Midbrain (tissue), 1 donor: ENCODE measurements around the gene C1orf226.
A peak's percentile ranks its signal among the peaks of the same experiment; 100 is the strongest.
"Not testable (repeated sequence)": the region's sequence is repeated elsewhere in the genome, so short reads cannot be mapped to it uniquely, and the experiment has no call there.

Experiments
- DNase-seq: peaks from one replicate; lab custom pipeline; 2025; lab: John Stamatoyannopoulos, UW

Gene C1orf226, protein sequence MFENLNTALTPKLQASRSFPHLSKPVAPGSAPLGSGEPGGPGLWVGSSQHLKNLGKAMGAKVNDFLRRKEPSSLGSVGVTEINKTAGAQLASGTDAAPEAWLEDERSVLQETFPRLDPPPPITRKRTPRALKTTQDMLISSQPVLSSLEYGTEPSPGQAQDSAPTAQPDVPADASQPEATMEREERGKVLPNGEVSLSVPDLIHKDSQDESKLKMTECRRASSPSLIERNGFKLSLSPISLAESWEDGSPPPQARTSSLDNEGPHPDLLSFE

DNA sequence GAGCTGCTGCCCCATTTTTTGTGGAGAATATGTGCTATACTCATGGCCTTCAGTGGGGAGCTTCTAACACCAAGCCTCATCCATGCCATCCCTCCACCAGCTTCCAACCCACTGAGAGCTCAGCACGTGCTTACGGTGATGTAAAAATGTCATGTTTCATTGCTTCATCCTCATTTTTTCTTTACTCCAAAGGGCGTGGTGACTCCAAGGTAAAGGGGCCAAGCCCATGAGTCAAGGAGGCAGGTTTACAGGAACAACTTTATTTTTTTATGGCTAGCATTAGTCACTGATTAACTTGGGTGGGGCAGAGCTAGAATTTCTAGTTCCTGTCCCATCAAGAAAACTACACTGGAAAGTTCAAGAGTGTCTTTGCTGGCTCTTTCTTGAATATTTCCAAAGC, at the start of gene C1orf226:
Gene C1orf226, plus strand, starts transcription at position 346 of the 400 bp plus-strand sequence. CDS start 174 bp downstream, outside the sequence.
- no peak for DNase-seq

DNA sequence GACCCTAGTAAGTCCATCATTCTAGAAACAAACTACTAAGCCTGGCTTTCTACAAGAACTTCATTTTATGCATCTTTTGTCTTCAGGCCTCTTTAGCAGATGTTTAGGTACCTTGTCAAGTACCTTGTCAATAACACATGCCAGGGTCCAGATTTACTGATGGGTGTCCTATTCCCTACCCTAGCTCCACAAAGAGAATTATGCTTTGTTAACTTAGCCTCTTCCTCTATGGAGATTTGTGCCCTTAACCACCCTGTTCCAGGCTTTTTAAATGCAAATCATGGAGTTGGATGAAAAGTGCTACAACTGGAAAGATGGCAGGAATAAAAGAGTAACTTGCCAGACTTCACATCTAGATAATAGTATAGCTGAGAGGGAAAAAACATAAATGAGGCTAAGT, 47.5 kb upstream of the C1orf226 start:
- no peak for DNase-seq

DNA sequence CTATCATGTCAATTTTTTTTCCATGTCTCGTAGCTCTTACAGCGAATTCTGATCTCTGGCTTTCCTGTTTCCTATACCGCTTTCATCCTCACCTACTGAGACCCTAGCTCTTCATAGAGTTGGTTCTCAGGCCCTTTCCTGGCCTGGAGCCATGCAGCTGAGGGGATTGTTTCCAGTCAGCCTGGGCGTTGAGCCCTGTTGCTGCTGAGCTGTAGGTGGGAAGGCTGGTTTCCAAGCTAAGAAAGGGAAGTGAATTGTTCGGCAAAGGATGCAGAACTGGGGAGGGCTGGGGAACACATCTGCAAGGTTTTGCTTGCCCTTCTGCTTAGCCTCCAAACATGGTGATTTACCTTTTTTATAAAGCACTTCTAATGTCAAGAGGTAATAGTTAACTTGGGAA, 46.4 kb upstream of the C1orf226 start:
- peak; percentile 27 for DNase-seq

DNA sequence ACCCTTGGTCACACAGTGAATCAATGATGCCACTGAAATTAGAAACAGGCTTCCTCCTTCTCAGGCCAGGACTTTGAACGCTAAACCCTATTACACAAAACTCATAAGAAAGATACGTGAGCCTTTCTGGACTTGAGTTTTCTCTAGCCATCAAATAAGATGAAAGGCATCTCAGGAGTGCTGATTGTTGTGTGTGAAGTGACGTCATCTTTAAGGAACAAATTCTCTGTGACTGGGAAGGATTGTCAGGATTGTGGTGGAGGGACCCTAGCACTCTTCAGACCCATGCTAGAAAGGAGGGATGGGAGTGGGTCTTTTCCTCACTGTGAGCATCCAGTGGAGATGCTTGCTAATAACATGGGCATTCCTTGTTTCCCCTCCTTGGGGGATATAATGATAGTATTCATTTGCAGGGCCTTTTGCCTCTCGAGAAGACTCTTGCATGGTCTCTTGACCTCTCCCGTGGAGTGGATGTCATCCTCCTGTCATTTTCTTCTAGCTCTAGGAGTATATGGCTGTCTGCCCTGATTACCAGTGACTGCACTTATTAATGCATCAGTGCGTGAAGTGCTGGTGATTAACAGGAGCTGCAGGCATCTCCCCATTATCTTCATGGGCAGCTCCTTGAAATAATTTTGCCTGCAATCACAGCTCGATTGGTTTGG, 44.8 kb upstream of the C1orf226 start:
- DNase-seq = no peak

DNA sequence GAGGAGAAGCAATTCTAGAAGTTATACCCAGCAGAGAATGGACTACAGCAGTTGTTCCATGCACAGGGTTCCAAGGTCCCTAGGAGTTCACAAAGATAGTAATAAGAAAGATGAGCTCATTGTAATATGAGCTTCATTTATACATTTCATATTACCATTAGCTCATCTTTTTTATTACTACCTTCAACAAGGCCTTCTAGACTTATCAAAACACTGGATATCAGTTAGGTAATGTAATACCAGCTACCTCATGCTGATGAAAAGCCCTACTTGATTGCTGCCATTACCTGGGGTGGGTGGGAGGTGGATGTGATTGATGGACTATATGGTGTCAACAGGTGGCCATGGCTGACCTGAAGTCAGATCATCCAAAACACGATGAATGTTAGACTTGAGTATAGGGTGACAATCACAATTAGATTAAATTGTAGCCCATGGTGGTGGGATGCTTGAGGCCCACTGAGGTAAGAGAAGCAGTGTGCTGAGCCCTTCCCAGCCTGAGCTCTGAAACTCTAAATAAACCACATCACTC, 39.0 kb upstream of the C1orf226 start:
- DNase-seq = no peak

DNA sequence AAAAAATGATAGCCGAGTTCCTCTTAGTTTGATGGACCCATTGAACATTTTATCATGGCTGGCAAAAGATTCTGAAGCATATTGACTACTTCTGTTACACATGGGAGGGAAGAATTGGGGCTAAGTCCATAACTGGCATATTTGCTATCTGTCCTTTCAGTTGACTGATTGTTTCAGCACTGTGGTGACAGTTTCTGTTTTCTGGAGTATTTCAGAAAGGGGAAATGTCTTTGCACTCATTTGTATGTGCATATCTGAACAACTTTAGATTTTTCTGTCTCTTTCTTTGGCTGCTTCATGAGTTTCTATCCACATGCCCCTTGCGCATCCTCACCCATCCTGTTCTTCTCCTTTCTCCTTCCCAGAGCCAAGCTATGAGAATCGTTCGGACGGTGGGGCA, 38.1 kb upstream of the C1orf226 start:
- no peak for DNase-seq

DNA sequence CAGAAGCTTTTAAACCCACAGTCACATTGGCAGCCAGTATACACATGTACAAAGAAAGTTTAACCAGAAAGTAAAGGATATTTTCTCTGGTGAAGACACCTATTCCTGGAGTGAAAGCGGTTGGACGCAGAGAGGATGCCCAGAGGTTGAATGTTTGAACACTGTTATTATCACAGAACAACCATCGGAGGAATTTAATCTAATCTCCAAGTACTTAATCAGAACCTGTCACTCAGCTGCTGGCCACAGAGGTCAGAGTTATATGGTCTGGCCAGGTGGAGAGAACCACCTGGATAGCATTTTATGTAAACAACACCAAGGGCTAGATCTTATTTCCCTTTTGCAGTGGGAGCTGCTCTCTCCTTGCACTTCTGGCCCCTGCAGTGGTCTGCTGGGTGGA, 34.2 kb upstream of the C1orf226 start:
- no peak for DNase-seq

DNA sequence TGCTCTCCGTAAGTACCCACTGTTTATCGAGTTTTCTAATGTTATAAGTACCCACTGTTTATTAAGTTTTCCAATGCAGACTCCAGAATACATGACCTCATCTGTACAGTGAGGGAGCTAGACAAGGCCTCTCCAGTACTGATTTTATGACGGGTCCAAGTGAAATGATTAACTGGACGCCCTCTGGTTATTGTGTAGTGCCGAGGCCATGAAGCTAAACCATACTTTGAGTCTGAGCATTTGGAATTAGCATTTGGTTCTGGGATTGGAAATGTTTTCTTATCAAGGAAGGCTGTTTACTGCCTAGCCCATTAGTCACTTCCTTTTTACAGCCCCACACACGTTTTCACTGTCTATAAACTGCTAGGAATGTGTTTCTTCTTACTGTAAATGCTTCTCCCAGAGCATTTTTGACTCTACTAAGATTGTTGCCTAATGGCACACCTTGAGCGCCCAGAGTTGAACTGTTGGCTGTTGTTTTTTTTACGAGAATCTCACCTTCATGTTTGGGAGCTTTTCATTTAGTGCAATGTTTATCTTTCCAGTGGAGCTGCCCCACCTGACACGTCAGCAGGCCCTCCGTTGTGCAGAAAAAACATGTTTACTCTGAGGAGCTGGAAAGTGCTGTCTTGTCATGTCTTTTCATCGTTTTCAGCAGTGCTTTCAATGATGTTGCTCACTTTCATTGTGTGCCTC, 31.7 kb upstream of the C1orf226 start:
- DNase-seq = no peak

DNA sequence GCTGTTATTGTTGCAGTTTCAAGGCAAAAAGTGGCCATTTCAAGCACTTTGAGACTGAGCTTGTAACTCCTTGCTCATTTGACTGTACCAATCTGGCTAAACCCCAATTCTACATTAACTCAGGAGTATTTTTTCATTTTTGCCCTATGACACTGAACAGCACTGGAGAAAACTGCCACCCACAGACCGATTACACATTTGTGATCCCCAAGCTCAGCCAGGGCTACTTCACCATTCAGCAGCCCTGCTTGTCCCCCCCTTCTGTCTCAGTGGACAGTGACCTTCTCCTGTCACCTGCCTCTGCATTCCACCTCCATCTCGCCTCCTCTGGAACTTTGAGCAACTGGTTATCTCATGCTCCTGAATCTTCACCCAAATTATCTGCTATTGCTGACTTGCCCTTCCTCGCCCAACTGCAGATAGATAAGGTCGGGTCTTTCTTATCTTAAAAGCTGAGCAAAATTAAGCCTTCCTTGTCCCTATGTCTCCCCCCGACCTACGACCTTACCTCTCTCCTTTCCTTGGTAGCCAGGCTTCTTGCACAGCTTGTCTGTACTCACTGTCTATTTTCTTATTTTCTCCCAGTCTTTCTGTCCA, 30.2 kb upstream of the C1orf226 start:
- DNase-seq = no peak

DNA sequence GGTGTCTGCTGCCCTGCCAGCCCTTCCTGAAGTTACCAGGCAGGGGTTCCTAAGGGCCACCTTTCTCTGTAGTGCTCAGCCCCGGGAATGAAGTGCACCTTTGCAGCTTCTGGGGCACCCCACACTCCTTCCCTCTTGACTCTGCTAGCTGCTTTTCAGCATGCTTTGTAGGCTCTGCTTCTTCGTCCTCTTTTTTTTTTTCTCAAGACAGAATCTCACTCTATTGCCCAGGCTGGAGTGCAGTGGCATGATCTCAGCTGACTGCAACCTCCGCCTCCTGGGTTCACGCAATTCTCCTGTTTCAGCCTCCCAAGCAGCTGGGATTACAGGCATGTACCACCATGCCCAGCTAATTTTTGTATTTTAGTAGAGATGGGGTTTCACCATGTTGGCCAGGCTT, 29.7 kb upstream of the C1orf226 start:
- DNase-seq = not testable (repeated sequence)

DNA sequence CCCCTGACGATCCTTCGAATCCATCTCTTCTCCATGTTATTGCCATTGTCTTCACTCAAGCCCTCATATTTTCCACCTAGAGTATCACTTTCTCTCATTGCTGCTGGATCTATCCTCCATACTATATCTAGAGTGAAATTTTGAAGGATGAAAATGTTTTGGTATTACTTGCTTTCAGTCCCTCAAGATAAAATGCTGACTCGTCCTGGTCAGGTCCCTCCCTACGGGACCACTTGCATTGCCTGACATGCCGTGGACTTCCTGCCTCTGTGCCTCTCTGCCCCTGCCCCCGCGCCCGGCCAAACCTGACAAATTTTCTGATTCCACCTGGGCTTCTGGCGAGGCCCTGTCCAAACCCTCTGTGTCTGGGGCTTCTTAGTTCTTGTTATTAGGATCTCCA, 28.4 kb upstream of the C1orf226 start:
- DNase-seq = no peak

DNA sequence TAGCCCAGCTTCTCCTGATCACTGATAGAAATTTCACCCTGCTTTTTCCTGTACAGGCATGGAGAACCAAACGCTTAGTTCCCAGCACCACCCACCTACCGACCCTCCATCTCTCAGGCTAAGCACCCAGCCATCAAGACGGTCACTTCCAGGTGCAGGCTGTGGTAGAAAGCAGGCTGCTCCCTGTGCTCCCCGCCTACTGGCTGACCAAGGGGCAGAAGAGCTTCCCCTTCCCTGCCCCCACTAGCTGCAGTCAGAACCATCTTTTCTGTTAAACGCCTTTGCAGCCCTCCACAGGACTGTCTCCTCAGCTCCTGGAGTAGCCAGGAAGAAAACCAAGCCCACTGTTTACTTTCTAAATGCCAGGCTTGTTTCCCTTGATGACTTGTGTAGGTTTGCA, 27.8 kb upstream of the C1orf226 start:
- DNase-seq = no peak

DNA sequence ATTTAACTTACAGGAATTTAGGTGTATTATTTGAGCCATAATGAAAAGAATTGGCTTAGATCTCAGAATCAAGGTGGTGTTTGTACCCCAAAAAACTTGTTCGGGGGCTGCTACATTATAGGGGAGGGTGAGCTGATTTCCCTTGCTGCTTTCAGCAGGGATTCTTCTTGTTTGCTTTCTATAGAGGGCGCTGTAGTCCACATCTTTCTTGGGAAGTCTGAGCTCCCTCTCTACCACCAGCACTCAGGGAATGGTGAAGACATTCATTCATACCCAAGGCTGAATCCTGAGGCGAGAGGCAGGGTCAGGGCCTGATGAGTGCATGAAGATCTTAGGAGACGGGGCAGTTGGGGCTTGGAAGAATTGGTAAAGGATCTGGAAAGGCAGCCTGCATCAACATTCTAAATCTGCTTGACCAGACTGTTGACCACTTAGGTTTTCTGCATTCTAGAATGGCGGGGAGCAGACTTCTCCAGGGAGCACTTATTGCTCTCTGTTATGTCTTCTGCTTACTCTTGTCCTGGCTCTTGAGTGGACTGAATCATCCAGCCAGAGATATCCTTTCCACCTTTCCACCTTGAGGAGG, 23.8 kb upstream of the C1orf226 start:
- DNase-seq = peak; percentile 6

DNA sequence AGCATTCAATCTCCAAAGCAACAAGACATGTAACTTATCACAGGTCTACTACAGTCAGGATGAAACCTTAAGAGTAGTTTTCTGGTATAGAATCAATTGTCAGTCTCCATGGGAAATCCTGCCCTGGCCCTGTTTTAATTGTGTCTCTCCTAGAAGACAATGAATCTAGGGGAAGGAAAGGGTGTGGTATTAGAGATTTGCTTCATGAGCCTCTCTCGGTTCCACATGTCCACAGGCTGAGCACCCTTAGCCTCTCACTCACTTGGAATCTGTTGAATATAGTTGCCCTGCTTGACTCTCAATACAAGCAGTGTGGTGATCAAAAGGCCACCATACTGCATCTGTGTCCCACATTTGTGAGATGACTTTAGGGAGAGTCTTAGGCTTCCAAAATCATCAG, 22.6 kb upstream of the C1orf226 start:
- no peak for DNase-seq

DNA sequence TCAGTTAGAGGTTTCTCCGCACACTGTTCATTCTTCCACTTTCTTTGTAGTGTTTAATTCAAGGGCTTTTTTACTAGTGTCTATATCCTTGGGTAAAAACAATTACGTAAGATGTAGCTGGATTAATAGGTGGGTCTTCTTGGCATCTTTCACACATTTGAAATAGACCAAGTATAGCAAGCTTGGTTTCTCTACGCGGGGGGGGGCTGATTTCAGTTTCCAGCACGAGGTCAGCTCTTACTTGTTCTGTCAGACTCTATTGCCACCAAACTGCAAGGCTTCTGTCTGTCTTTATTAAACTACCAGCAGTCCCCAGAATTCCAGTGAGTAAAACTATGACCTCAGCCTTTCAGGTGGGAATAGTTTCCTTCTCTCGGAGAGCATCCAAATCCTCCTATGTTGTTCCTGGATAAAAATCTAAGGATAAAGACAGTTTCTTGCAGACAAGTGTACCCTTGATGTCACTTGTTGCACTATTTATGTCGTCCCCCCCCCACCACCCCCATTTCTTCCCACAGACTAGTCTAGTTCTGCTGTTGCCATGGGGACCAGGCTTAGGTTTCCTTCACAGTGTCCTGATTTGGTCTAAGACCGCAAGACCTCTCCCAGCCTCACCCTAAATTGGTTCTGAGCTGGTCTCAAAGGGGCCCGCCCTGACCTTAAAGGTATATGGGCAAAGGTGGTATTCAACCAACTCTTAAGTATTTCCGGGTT, 21.8 kb upstream of the C1orf226 start:
- DNase-seq = no peak

DNA sequence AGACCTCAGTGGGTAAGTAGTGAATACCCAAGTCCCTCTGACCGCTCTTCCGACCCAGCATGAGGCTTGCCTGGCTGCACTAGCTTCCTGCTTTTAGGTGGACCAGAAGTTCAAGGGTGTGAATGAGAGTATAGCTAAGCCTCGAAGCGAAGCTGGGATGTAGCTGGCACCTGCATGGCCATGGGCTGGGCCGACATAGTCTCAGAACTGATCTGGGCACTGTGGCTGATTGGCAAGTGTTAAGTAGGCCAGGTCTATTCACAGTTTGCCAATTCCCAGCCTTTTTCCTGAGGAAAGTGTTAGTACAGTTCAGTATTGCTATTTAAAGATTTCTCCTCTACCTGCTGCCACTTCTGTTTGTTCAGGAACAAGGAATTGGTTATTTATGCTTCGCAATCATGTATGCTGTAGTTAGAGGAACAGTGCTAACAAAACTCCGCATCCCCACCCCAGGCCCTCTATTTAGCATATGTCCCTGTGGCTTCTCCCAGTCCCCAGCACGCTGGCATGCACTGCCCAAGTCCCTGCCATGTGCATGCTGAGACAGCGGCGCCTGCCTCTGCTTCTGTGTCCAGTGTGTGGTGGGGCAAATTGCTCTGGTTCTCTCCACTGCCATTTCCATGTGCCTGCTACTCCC, 21.2 kb upstream of the C1orf226 start:
- DNase-seq = no peak

DNA sequence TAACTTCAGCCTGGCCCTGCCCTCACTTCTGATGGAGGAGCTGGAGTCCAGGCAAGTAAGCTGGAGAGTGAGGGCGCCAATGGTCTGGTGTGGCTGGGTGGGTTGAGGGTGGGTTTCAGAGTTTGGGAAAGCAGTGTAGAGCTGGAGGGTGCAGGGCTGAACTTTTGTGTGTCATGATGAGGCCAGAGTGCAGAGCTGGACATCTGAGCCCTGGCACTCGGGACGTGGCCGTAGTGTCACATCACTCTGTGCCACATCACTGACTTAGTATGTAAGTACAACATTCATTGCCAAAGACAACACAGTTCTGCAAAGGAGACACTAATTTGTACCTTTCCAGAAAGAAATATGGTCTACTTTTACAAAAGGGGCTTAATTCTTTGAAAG, 20.7 kb upstream of the C1orf226 start:
- no peak for DNase-seq

DNA sequence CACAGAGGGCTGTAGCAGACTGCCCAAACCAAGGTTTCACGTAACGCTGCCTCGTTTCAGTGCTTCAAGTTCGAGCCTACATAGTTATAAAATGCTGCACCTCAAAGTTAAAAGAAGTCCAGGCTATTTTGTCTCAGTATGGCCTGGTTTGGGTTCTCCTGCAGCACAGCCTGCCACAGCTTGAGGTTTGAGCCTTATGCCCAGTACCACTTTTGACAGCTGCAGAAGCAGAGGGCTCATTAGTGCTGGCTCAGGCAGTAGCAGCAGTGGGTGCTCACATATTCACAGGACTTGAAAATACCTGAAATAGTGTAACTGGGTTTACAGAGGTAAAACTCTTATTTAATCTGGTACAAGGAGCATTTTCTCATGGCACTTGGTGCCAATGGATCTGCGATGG, 20.2 kb upstream of the C1orf226 start:
- DNase-seq = no peak

DNA sequence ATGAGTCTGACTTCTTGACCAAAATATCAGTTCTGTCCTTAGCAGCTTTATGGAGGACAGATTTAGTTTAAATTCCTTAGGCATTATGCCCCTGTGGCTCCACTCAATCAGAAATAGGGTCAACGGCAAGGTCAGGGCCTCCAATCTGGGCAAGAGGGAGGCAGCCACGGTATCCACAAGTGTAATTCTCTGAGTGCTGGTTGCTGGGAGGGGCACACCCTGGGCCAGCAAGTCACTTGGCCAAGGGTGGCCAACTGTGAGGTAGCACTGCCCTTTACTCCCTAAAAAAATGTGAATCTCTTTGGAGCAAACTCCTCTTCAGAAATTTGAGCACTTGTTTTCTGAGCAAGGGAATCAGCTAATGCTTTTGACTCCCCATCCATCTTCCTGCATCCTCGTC, 17.7 kb upstream of the C1orf226 start:
- DNase-seq = no peak

DNA sequence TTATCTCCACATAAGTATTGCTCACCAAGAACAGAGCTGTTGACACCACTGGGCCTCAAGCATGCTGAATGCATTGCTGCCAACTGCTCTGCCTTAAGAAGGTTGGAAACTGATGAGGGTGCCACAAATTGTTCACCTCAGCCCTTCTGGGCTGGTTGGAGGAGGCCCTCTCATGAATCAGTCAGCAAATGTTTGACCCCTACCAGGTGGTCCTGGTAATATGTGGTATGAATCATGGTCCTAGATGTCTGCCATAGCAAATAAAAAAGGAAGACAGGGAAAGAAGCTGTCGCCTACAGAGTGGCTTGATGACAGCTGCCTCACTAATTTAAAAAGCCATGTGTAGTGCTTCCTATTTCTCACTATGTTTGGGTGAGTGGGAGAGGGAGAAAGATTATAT, 17.0 kb upstream of the C1orf226 start:
- no peak for DNase-seq
